Superior temporal gyrus (tissue), 1 donor: ENCODE results near the gene TM4SF5.
A peak's percentile ranks its signal among the peaks of the same experiment; 100 is the strongest.

Experiments used
- DNase-seq: peaks from one replicate; pipeline ENCODE4 v3.0.0-alpha.2; 2016; ENCODE audit errors: extremely low spot score

TM4SF5 gene

GRCh38 chr17:4771519-4772234 lies at the start of gene TM4SF5:
Gene TM4SF5, plus strand, starts transcription at chr17:4771886. Its CDS starts 37 bp downstream, at chr17:4771923.
- DNase-seq: no peak

GRCh38 chr17:4722678-4723240 lies 48.9 kb upstream of the TM4SF5 start:
- no peak for DNase-seq

- DNase-seq: no peak
Observed at GRCh38 chr17:4724650-4725049, 47.0 kb upstream of the TM4SF5 start.

- no peak for DNase-seq
Observed at GRCh38 chr17:4725646-4726310, 45.9 kb upstream of the TM4SF5 start.

- no peak for DNase-seq
Observed at GRCh38 chr17:4728124-4728523, 43.6 kb upstream of the TM4SF5 start.

- DNase-seq: no peak
Observed at GRCh38 chr17:4733073-4733531, 38.6 kb upstream of the TM4SF5 start.

GRCh38 chr17:4734857-4735475 lies 36.7 kb upstream of the TM4SF5 start:
- no peak for DNase-seq

- peak; percentile 33 for DNase-seq
Observed at GRCh38 chr17:4735876-4736651, 35.6 kb upstream of the TM4SF5 start.

GRCh38 chr17:4738136-4739121 lies 33.3 kb upstream of the TM4SF5 start:
- DNase-seq: no peak

GRCh38 chr17:4739122-4740024 lies 32.3 kb upstream of the TM4SF5 start, which contains the start of the genes CXCL16 and ZMYND15:
Gene CXCL16, minus strand, starts transcription at chr17:4739928. Its CDS starts 589 bp downstream, at chr17:4739339.
Gene ZMYND15, plus strand, starts transcription at chr17:4739833. Its CDS starts 716 bp downstream, at chr17:4740549.
- no peak for DNase-seq

GRCh38 chr17:4740025-4740351 lies 31.7 kb upstream of the TM4SF5 start:
- DNase-seq: no peak

- DNase-seq: no peak
Observed at GRCh38 chr17:4740584-4740983, 31.1 kb upstream of the TM4SF5 start.

GRCh38 chr17:4741544-4741943 lies 30.1 kb upstream of the TM4SF5 start:
- no peak for DNase-seq

- DNase-seq: no peak
Observed at GRCh38 chr17:4742133-4742532, 29.6 kb upstream of the TM4SF5 start.

GRCh38 chr17:4742629-4743028 lies 29.1 kb upstream of the TM4SF5 start:
- no peak for DNase-seq

GRCh38 chr17:4743216-4743615 lies 28.5 kb upstream of the TM4SF5 start:
- DNase-seq: no peak

- DNase-seq: no peak
Observed at GRCh38 chr17:4743898-4744297, 27.8 kb upstream of the TM4SF5 start.

GRCh38 chr17:4744999-4745969 lies 26.4 kb upstream of the TM4SF5 start:
- no peak for DNase-seq
